Tibial artery (tissue), 4 donors: ENCODE measurements around the gene TPT1.
"Not testable (repeated sequence)": the region's sequence is repeated elsewhere in the genome, so short reads cannot be mapped to it uniquely, and the experiment has no call there.

ENCODE experiments used
- DNase-seq, 2 donors: peaks; one replicate each; pipeline ENCODE4 v3.0.0-alpha.2; 2019
- H3K27ac ChIP-seq, 2 donors: fragments of 200-600 bp; sonication (generic) in 1 of 2; 1 replicate in 1 of 2; 2 replicates in 1 of 2; pipeline ENCODE4 v1.5.1; 2018 to 2019; ENCODE audit warnings: mild to moderate bottlenecking in 1 of 2
- H3K27me3 ChIP-seq, 2 donors: fragments of 200-600 bp; sonication (generic) in 1 of 2; one replicate each; pipeline versions ENCODE4 v1.5.1 to v1.6.0; 2016 to 2019
- H3K36me3 ChIP-seq, 3 donors: fragments of 200-600 bp; sonication (generic) in 2 of 3; one replicate each; pipeline ENCODE4 v1.5.1; 2016 to 2019; ENCODE audit warnings: mild to moderate bottlenecking in 2 of 3
- H3K4me1 ChIP-seq, 4 donors: fragments of 200-600 bp; sonication (generic) in 2 of 4; 1 replicate in 3 of 4; 2 replicates in 1 of 4; pipeline ENCODE4 v1.5.1; 2016 to 2019
- H3K4me3 ChIP-seq, 2 donors: fragments of 200-600 bp; sonication (generic) in 1 of 2; 1 replicate in 1 of 2; 2 replicates in 1 of 2; pipeline ENCODE4 v1.5.1; 2018 to 2019; ENCODE audit warnings: mild to moderate bottlenecking in 2 of 2
- H3K9me3 ChIP-seq, 3 donors: fragments of 200-600 bp; sonication (generic) in 1 of 3; one replicate each; pipeline ENCODE4 v1.5.1; 2016 to 2019
- intact Hi-C: fragments of 100-400 bp; cut with DNase I; formaldehyde crosslinking; loops from one replicate; pipeline ENCODE4 v1.15.0; 2023; ENCODE audit warnings: low total_unique reads
- TF ChIP-seq, protein P1 (sequence below), 2 experiments: fragments of 200-600 bp in 1 of 2; fragments of 450-650 bp in 1 of 2; IDR thresholded peaks; one replicate each; pipeline ENCODE4 v1.5.1; 2017 to 2019; ENCODE audit warnings: antibody characterized with exemption in 2 of 2, mild to moderate bottlenecking in 1 of 2, moderate library complexity in 1 of 2

TPT1 gene

DNA sequence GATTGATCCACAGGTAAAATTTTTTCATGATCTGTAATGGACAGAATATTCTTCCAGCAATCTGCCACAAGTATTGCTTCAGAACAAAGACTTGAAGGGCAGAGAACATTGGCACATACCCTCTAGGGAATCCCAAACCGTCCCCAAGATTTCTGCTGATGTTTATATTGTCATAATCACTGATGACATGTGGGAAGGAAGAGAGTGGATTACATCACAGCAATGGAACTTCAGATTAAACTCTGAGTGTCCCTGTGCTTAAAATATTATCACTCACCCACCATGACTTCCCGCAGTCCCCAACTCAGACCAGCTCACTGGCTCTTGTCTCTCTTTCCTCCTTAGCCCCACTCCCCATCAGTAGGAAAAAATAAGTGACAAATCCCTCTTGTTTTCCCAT lies 8.5 kb upstream of the TPT1 start:
- Histone ChIP-seq H3K27ac (no peak overlapping the region), H3K27me3 (no peaks in the 10 kb centered on the region), H3K4me1 (peaks cover 0 to 6% (median 0%) of the 10 kb centered on the region in 4 donors), H3K9me3 (no peaks in the 10 kb centered on the region), H3K4me3 (no peak overlapping the region), H3K36me3 (peaks cover 48 to 92% (median 86%) of the 10 kb centered on the region in 3 donors)
- TF ChIP-seq, protein P1, sequence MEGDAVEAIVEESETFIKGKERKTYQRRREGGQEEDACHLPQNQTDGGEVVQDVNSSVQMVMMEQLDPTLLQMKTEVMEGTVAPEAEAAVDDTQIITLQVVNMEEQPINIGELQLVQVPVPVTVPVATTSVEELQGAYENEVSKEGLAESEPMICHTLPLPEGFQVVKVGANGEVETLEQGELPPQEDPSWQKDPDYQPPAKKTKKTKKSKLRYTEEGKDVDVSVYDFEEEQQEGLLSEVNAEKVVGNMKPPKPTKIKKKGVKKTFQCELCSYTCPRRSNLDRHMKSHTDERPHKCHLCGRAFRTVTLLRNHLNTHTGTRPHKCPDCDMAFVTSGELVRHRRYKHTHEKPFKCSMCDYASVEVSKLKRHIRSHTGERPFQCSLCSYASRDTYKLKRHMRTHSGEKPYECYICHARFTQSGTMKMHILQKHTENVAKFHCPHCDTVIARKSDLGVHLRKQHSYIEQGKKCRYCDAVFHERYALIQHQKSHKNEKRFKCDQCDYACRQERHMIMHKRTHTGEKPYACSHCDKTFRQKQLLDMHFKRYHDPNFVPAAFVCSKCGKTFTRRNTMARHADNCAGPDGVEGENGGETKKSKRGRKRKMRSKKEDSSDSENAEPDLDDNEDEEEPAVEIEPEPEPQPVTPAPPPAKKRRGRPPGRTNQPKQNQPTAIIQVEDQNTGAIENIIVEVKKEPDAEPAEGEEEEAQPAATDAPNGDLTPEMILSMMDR (IDR thresholded peaks at IDR 0.05): no peak
- DNase-seq: no peak
- intact Hi-C loops: no loop called here

DNA sequence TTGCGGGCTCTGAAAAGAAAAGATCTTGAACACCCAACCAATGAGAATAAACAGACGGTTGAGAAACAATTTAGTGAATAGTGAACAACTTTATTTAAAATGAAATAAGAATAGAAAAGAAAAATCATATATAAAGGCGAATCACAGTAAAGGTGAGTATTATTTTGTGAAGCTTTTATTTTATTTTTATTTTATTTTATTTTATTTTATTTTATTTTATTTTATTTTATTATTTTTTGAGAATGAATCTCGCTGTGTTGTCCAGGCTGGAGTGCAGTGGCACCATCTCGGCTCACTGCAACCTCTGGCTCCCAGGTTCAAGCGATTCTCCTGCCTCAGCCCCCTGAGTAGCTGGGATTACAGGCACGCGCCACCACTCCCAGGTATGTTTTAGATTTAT lies 3.1 kb upstream of the TPT1 start:
- intact Hi-C loops, H3K4me3 ChIP-seq, DNase-seq, H3K9me3 ChIP-seq, H3K27me3 ChIP-seq: not testable (repeated sequence)
- Histone ChIP-seq H3K27ac (peak overlapping the region in 1 of 2 donors; percentile 100), H3K4me1 (peaks cover 0 to 34% (median 11%) of the 10 kb centered on the region in 4 donors), H3K36me3 (peaks cover 27 to 53% (median 51%) of the 10 kb centered on the region in 3 donors)

DNA sequence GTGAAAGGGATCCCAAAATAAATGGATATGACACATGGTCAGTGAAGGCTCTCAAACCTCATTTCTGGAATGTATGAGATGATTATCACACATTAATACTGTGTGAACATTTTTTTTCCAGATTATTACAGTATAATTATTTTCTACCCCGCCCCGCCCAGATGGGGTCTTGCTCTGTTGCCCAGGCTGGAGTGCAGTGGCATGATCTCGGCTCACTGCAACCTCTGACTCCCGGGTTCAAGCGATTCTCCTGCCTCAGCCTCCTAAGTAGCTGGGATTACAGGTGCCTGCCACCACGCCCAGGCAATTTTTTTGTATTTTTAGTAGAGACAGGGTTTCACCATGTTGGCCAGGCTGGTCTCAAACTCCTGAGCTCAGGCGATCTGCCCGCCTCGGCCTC lies 2.1 kb upstream of the TPT1 start:
- intact Hi-C loops, H3K4me3 ChIP-seq, DNase-seq, H3K9me3 ChIP-seq, H3K27me3 ChIP-seq: not testable (repeated sequence)
- Histone ChIP-seq H3K27ac (peak overlapping the region; percentile 96 to 100), H3K4me1 (peaks cover 0 to 44% (median 21%) of the 10 kb centered on the region in 4 donors), H3K36me3 (peaks cover 37 to 54% (median 51%) of the 10 kb centered on the region in 3 donors)

DNA sequence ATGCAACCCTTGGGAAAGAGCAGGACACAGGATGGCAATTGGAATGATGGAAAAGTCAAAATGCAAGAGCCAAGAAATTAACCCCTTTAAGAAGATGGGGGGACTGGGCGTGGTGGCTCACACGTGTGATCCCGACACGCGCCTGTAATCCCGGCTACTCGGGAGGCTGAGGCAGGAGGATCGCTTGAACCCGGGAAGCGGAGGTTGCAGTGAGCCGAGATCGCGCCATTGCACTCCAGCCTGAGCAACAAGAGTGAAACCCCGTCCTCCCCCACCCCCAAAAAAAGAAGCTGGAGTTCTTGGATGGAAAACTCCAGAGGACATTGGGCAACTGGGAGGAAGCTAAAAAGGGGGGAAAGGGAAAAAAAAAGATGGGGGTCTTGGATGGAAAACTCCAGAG lies 1.7 kb upstream of the TPT1 start:
- peaks cover 0 to 45% (median 25%) of the 10 kb centered on the region in 4 donors for H3K4me1 ChIP-seq
- peak overlapping the region; percentile 62 to 99 for H3K4me3 ChIP-seq
- H3K9me3 ChIP-seq, intact Hi-C loops, H3K27me3 ChIP-seq, DNase-seq: not testable (repeated sequence)
- H3K36me3 ChIP-seq: peaks cover 41 to 56% (median 54%) of the 10 kb centered on the region in 3 donors
- H3K27ac ChIP-seq: peak overlapping the region; percentile 96 to 100

DNA sequence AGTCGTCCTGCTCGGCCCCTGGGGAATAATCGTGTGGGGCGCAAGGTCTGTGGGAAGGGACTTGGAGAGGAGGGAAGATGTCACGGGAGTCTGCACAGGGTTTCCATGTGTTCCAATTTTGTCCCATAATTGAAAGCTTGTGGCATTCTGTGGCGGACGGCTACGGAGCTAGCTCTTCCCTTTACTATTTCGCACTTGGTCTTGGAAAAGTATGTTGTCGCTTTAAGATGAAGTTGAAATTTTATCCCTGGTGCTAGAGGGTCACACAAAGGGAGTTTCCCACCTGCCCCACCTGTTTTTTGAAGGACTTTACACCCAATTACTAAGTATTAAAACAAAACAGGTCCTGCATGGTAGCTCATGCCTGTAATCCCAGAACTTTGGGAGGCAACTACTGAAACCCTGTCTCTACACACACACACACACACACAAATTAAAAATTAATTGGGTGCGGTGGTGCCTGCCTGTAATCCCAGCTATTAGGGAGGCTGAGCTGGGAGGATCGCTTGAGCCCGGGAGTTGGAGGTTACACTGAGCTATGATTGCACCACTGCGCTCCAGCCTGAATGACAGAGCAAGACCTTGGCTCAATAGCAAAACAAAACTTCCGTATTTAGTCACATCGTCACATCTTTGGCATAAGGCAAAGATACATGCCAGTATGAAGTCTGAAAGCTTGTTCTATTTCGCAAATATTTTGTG lies 967 bp upstream of the TPT1 start:
- peak overlapping the region; percentile 96 to 100 for H3K27ac ChIP-seq
- intact Hi-C loops: no loop called here
- TF ChIP-seq, protein P1 (IDR thresholded peaks at IDR 0.05): no peak
- peaks cover 48 to 57% (median 54%) of the 10 kb centered on the region in 3 donors for H3K36me3 ChIP-seq
- peak; percentile 77 to 86 for DNase-seq
- H3K9me3 ChIP-seq: no peaks in the 10 kb centered on the region
- H3K27me3 ChIP-seq: no peaks in the 10 kb centered on the region
- peak overlapping the region; percentile 62 to 99 for H3K4me3 ChIP-seq
- peaks cover 0 to 50% (median 31%) of the 10 kb centered on the region in 4 donors for H3K4me1 ChIP-seq

DNA sequence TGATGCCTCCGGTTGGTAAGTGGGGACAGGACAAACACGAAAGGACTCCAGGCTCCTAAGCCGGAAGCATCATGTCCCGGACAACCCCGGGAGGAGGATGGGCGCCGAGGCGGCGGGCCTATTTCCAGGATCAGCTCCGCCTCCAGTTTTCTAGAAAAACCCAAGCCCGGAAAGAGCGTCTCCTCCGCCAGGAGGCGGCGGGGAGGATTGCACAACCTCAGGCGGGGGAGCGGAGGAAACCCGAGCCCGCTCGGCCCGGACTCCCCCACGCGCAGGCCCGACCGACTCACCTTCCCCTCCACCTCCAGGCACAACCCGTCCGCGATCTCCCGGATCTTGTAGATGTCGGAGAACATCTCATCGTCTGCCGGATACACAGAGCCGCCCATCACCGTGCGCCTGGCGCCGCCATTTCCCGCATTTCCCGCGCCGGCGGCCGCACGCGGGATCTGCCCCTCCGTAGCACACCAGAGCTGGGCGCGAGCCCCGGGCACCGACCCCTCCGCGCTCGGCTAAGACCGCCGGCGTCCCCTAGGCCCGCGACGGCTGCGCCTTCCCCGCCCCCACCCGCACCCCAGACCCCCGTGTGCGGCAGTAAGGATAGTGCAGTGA lies 455 bp downstream of the TPT1 start:
- Histone ChIP-seq H3K4me1 (peaks cover 0 to 64% (median 44%) of the 10 kb centered on the region in 4 donors), H3K9me3 (no peaks in the 10 kb centered on the region), H3K4me3 (peak overlapping the region; percentile 62 to 99), H3K27ac (peak overlapping the region; percentile 96 to 100), H3K27me3 (no peaks in the 10 kb centered on the region), H3K36me3 (peaks cover 58 to 59% (median 59%) of the 10 kb centered on the region in 3 donors)
- intact Hi-C loops: no loop called here
- TF ChIP-seq, protein P1 (IDR thresholded peaks at IDR 0.05): peak; percentile 56 to 65
- peak; percentile 88 to 97 for DNase-seq

DNA sequence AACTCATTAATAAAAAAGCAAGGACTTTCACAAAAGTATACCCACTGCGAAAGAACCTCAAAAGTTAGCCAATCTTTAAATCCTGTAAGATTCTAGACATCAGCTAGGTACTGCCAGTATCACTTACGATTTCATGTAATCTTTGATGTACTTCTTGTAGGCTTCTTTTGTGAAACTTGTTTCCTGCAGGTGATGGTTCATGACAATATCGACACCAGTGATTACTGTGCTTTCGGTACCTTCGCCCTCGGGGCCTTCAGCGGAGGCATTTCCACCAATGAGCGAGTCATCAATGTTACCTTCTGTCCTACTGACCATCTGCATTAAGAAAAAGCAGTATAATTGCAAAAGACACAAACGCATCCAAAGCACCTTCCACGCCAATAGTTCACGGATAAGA lies 1.1 kb downstream of the TPT1 start:
- intact Hi-C loops: no loop called here
- Histone ChIP-seq H3K36me3 (peaks cover 56 to 59% (median 58%) of the 10 kb centered on the region in 3 donors), H3K4me1 (peaks cover 0 to 71% (median 47%) of the 10 kb centered on the region in 4 donors), H3K27ac (peak overlapping the region; percentile 96 to 100), H3K4me3 (peak overlapping the region; percentile 62 to 99), H3K27me3 (no peaks in the 10 kb centered on the region), H3K9me3 (no peaks in the 10 kb centered on the region)
- DNase-seq: no peak
- TF ChIP-seq, protein P1 (IDR thresholded peaks at IDR 0.05): no peak
